Neuron (in vitro differentiated cells): ENCODE results near the gene ERMAP.
"Not testable (repeated sequence)": the region's sequence is repeated elsewhere in the genome, so short reads cannot be mapped to it uniquely, and the experiment has no call there.

Experiments
- H2AFZ ChIP-seq: one replicate; pipeline ENCODE4 v1.6.1; 2013; ENCODE audit warnings: low read depth, mild to moderate bottlenecking, inconsistent platforms, low read length, moderate library complexity
- H3K27me3 ChIP-seq: one replicate; pipeline ENCODE4 v1.6.1; 2013; ENCODE audit warnings: low read length; ENCODE audit not compliant: insufficient read depth
- H3K36me3 ChIP-seq: one replicate; pipeline ENCODE4 v1.6.1; 2013; ENCODE audit warnings: low read length; ENCODE audit not compliant: insufficient read depth
- H3K4me1 ChIP-seq: one replicate; pipeline ENCODE4 v1.6.1; 2013; ENCODE audit warnings: low read length; ENCODE audit not compliant: insufficient read depth
- H3K4me3 ChIP-seq: 2 replicates; pipeline ENCODE4 v1.5.1; 2013; ENCODE audit warnings: mild to moderate bottlenecking, low read length, moderate library complexity
- H3K9me3 ChIP-seq: one replicate; pipeline ENCODE4 v1.6.1; 2013; ENCODE audit warnings: low read length

Gene ERMAP

DNA sequence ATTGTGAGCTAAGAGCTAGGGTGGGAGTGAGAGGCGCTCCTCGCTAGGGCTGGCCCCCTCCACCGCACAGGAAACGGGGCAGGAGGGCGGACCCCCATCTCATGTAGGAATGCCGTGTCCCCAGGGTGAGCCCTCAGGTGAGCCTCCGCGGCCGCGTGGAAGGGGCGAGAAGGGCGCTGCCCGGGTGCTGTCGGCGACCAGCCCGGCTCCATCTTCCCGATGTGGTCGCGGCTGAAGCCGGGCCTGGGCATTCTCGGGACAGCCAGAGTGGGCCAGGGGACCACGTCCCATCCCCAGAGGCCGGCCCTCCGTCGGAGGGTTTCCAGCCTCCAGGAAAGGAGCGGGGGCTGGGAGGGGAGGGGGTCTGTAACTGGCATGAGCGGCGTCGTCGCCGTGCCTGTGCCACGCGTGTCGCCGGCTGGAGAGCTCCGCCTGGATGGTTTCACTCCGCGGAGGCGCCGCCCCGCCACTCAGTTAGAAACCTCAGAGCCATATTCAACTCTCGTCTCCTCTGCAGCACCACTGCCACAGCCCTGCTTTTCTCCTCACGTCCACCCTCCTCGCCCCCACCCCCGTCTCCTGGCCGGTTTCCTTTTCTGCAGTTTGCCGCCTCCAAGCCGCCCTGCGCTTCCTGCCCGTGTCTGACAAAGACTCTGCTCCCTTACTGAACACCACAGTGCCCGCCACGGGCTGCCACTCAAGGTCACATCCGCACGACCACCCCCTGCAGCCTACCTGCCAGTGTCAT, 31.8 kb upstream of the ERMAP start, which contains the start of gene TMEM269:
TSS of gene TMEM269 (plus strand) at position 46 of the 748 bp plus-strand sequence. CDS start 4,903 bp downstream, outside the sequence.
- H3K4me3 ChIP-seq, result no peak within 1 kb of the TSS
- no peaks in the 10 kb centered on the region for H3K9me3 ChIP-seq
- no peaks in the 10 kb centered on the region for H3K4me1 ChIP-seq
- H2AFZ ChIP-seq, result no peak within 1 kb of the TSS
- H3K36me3 ChIP-seq, result peaks cover 32% of the 10 kb centered on the region
- H3K27me3 ChIP-seq, result no peaks in the 10 kb centered on the region

DNA sequence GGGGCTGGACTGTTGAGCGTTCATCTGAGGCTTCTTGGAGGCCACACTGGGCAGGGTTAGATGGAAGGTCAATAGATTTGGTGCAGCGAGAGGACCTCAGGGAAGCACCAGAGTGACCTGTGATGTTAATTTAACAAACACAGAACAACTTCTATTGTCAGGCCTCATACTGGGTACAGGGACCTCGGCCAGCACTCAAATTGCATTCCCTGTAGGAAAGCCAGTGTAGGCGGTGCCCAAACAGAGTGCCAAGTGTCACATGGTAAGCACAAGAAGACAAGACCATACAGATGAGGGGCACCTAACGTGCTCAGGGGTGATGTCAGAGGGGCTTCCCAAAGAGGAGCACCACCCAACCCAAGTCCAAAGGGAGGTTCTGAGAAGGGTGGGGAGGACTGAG, 30.8 kb upstream of the ERMAP start:
- Histone ChIP-seq H2AFZ (no peak overlapping the region), H3K36me3 (peaks cover 22% of the 10 kb centered on the region), H3K4me3 (no peak overlapping the region), H3K4me1 (no peaks in the 10 kb centered on the region), H3K9me3 (no peaks in the 10 kb centered on the region), H3K27me3 (no peaks in the 10 kb centered on the region)

DNA sequence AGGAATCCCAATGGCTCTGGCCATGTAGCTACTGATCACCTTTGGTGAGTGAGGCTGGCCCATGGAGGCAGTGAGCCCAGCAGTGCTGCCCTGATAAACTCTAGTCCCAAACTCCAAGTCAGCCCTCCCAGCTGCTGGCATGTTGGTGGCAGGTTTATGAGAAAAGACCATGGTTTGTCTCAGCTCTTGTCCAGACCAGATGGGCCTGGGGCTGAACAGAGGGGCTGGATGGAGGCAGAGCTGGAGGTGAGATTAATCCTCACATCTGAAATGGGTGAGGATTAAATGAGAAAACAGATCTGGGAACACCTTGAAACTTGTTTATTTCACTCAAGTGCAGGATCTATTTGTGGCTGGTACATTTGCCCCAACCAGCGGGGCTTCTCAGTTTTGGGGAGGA, 28.9 kb upstream of the ERMAP start:
- Histone ChIP-seq H3K36me3 (peaks cover 10% of the 10 kb centered on the region), H3K9me3 (no peaks in the 10 kb centered on the region), H3K27me3 (no peaks in the 10 kb centered on the region), H3K4me1 (no peaks in the 10 kb centered on the region), H3K4me3 (no peak overlapping the region), H2AFZ (no peak overlapping the region)

DNA sequence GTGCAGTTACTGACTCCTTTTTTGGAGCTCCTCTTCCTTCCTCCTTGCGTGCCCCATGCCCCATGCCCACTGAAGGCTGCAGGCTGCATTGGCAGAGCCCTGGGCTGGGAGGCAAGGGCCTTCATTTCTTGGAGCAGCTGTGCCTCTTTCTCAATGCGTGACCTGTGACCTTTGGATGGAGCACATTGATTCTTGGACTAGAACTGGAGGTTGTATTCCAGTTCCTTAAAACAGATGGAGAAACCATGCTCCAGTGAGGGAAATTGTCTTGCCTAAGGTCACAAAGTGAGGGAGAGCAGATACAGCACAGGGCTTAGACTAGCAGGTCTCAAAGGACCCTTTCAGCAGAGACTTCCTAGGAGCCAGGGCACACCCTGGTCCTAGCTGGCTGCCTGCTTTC, 23.1 kb upstream of the ERMAP start:
- no peaks in the 10 kb centered on the region for H3K27me3 ChIP-seq
- no peaks in the 10 kb centered on the region for H3K36me3 ChIP-seq
- no peak overlapping the region for H3K4me3 ChIP-seq
- H3K4me1 ChIP-seq, result no peaks in the 10 kb centered on the region
- no peak overlapping the region for H2AFZ ChIP-seq
- no peaks in the 10 kb centered on the region for H3K9me3 ChIP-seq

DNA sequence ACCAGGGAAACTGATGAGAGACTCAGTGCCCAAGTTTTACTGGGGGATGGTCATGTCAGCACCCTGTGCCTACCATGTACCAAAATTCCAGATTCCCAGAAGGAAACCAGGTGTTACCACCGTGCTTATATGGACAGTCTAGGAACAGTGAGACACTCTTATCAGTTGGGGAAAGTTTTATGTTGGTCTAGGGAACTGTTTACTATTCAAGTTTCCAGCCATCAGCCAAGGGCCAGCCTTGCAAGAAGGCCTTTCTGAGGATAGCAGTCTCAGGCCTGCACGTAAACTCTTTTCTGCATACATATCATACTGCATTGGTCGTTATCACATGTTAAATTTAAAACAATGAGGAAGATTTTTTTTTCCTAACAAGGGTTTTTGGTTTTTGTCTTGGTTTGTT, 19.5 kb upstream of the ERMAP start:
- Histone ChIP-seq H3K27me3 (no peaks in the 10 kb centered on the region), H3K9me3 (no peaks in the 10 kb centered on the region), H3K4me1 (no peaks in the 10 kb centered on the region), H3K4me3 (no peak overlapping the region), H2AFZ (no peak overlapping the region), H3K36me3 (no peaks in the 10 kb centered on the region)

DNA sequence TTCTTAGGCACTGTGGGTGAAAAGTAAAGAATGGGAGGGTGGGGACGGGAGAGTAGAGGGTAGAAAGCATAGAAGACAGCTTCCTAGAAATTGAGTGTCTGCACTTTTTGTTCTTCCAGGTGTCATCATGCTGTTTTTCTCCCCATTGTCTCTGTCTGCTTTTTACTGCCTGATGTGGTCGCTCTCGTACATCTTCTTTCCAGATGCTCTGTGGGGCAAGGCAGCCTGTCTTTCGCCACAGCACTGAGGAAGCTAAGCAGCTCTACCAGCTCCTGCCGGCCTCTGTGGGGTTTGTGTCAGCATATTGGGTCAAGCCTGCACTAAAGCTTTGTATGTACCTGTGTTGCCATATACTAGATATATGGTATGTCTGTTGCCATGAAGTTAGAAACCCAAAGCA, 18.9 kb upstream of the ERMAP start:
- Histone ChIP-seq H3K4me1 (no peaks in the 10 kb centered on the region), H3K27me3 (no peaks in the 10 kb centered on the region), H3K36me3 (no peaks in the 10 kb centered on the region), H3K9me3 (no peaks in the 10 kb centered on the region), H2AFZ (no peak overlapping the region), H3K4me3 (no peak overlapping the region)

DNA sequence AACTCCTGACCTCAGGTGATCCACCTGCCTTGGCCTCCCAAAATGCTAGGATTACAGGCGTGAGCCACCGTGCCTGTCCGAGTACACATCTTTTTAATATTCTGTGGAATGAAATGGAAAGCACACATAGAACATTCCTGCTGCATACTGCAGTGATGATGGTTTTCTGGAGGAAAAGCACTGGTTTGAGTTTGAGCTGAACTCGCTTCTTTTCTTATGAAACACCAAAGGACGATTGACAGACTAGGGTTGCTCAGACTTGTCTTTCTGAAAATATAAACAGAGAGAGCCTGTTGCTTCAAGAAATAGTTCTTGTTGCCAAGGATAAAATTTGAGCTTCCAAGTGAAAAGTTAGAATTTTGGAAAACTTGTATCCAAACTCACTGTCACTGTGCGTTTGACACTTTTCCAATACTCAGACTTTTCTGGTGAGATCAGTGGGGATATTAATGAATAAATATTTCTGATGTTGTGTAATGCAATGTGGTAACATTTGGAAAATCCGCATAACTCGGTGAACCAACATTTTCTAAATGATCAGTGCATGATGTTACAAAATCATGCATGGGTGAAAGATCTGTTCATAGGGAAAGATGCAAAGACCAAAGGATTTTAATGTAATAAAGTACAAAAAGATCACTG, 15.0 kb upstream of the ERMAP start:
- Histone ChIP-seq H3K4me1 (no peaks in the 10 kb centered on the region), H3K9me3 (peaks cover 2% of the 10 kb centered on the region), H3K36me3 (peaks cover 12% of the 10 kb centered on the region), H2AFZ (no peak overlapping the region), H3K4me3 (no peak overlapping the region), H3K27me3 (no peaks in the 10 kb centered on the region)

DNA sequence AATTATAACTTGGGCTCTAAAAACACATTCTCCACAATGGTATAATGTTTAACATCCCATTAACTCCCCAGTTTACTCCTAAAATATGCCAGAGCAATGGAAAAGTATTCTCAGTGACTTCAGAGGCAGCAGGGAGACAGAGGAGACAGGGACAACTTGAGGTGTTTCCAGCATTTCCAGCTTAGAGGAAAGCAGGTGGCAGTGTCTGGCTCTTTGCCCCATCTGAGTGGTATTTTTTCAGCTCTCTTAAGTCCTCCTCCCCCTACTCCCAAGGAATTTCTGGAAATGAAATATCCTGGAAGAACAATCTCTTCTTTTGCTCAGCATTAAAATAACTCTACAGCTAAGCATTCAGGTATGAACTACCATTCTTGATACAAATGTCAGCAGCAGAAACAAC, 10.8 kb upstream of the ERMAP start:
- H3K9me3 ChIP-seq, result peaks cover 2% of the 10 kb centered on the region
- H3K4me1 ChIP-seq, result no peaks in the 10 kb centered on the region
- peaks cover 28% of the 10 kb centered on the region for H3K36me3 ChIP-seq
- H3K27me3 ChIP-seq, result no peaks in the 10 kb centered on the region
- H2AFZ ChIP-seq, result no peak overlapping the region
- no peak overlapping the region for H3K4me3 ChIP-seq

DNA sequence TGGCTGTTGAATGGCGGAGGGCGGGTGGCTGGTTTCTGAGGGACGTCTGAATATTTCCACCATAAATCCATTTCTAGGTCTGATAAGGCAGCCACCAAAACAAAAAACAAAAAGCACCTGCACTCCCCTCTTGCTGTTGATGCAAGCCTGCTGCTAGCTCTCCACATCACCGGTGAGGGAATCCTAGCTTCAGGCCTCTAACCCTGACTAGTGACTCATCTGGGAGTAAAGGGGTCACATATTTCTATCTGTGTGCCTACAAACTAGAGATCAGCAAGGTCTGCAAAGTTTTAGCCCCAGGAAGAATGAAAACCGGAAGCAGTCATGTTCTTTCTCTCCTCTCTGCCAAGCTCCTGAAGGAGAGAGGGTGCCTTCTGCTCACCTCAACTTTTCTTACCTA, 10.3 kb upstream of the ERMAP start:
- Histone ChIP-seq H3K9me3 (peaks cover 2% of the 10 kb centered on the region), H3K4me3 (no peak overlapping the region), H3K4me1 (no peaks in the 10 kb centered on the region), H2AFZ (no peak overlapping the region), H3K27me3 (no peaks in the 10 kb centered on the region), H3K36me3 (peaks cover 32% of the 10 kb centered on the region)

DNA sequence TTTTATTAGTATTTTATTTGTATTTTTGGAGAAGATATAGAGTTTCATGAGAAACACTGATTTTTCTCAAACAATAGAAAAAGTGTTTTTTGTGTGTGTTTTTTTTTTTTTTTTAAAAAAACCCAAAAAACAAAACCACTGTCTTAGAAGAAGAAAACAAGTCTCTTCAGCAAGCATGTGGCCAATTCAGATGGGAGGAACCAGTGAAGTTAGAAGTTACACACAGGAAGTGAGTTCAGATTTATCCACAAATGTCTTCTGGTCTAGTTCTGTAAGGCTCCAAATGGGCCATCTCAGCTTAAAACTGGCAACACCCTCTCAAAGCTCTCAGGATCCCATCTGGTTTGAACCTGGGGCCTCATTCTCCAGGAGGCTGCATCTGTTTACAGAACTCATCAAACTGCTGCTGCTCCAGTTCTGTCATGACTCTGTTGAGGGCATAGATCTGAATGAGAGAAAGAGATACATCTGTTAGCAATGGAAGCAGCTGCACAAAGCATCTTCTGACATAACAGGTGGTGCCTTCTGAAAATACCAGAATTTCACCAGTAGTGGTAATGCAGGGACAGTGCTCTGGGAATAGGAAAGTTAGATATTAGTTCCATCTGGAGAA, 9.8 kb upstream of the ERMAP start:
- Histone ChIP-seq H3K36me3 (peaks cover 32% of the 10 kb centered on the region), H3K27me3 (no peaks in the 10 kb centered on the region), H3K4me1 (no peaks in the 10 kb centered on the region), H3K9me3 (peaks cover 2% of the 10 kb centered on the region), H3K4me3 (no peak overlapping the region), H2AFZ (no peak overlapping the region)

DNA sequence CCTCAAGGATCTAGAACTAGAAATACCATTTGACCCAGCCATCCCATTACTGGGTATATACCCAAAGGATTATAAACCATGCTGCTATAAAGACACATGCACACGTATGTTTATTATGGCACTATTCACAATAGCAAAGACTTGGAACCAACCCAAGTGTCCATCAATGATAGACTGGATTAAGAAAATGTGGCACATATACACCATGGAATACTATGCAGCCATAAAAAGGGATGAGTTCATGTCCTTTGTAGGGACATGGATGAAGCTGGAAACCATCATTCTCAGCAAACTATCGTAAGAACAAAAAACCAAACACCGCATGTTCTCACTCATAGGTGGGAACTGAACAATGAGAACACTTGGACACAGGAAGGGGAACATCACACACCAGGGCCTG, 2.1 kb upstream of the ERMAP start:
- not testable (repeated sequence) for H3K4me3 ChIP-seq, H3K9me3 ChIP-seq, H3K27me3 ChIP-seq

DNA sequence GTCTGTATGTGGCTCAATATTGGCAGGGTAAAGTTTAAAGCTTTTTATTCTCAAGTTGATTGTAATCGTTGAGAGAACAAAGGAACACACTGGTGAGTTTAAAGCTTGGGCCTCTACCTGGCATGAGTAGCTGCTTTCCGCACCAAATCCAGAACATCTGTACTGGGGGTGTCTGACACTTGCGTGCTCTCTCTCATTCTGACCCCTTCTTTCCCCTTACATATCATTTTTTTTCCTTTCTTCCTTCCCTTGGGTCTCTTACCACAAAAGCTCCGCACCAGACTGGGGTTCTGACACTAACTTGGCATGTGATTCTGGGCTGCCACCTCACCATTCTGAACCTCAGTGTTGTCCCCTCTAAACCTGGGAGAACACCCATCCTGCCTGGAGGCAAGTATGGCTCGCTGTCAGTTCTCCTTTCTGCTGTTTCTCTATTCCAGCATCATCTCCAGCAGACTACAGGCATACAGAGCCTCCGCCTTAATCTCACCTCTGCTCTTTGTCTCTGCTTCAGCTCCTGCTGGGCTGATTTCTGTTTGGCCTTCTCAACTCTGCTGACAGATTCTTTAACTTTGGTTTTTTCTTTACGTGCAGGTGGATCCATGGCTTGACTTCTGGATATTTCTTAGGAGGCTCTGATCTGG, 859 bp upstream of the ERMAP start:
- peaks cover 18% of the 10 kb centered on the region for H3K36me3 ChIP-seq
- H3K4me1 ChIP-seq, result peaks cover 11% of the 10 kb centered on the region
- no peaks in the 10 kb centered on the region for H3K27me3 ChIP-seq
- peak overlapping the region; percentile 55 for H2AFZ ChIP-seq
- H3K4me3 ChIP-seq, result peak overlapping the region; percentile 89
- no peaks in the 10 kb centered on the region for H3K9me3 ChIP-seq

More for the DNA sequence above, 2.1 kb upstream of the ERMAP start:
- Histone ChIP-seq H3K4me1 (peaks cover 11% of the 10 kb centered on the region), H3K36me3 (peaks cover 21% of the 10 kb centered on the region)
- not testable (repeated sequence) for H2AFZ ChIP-seq

DNA sequence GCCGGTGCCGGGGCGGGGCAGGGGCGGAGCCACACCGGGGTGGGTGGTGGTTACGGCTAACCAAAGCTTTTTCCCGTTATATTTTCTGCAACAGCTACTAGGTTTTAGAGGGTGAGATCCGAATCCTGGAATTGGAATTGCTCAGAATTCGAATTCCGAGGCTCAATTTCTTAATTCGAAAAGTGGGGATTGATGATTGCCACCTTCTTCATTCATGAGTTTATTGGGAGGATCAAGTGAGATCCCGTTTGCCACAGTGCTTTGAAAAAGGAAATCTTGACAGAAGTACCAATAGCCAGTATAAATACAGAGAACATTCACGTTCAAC, 482 bp downstream of the ERMAP start:
- peak overlapping the region; percentile 89 for H3K4me3 ChIP-seq
- peaks cover 13% of the 10 kb centered on the region for H3K36me3 ChIP-seq
- no peaks in the 10 kb centered on the region for H3K27me3 ChIP-seq

More for the DNA sequence above, 482 bp downstream of the ERMAP start:
- Histone ChIP-seq H3K4me1 (peaks cover 11% of the 10 kb centered on the region), H2AFZ (peak overlapping the region; percentile 77), H3K9me3 (no peaks in the 10 kb centered on the region)
